Stimulated activated CD4-positive, alpha-beta T cell treated with anti-CD3 and anti-CD28 coated beads, Interleukin-1b, Interleukin-23, amount 100 ng/mL, for 24 hours (primary cell): Measurements from ENCODE around the gene CRISPLD2.

Source experiments
- DNase-seq, 4 experiments: peaks; one replicate each; pipeline ENCODE4 v3.0.0-alpha.2; 2020; ENCODE audit warnings: low read depth in 4 of 4, low spot score in 1 of 4

Gene CRISPLD2

GRCh38 chr16:84881702-84882521 is 62.1 kb downstream of the CRISPLD2 start:
- no peak for DNase-seq

GRCh38 chr16:84883301-84883700 is 63.5 kb downstream of the CRISPLD2 start:
- no peak for DNase-seq

- no peak for DNase-seq
Observed at GRCh38 chr16:84884246-84884595, 64.4 kb downstream of the CRISPLD2 start.

GRCh38 chr16:84884596-84885341 is 65.0 kb downstream of the CRISPLD2 start:
- DNase-seq = no peak

GRCh38 chr16:84885342-84885910 is 65.6 kb downstream of the CRISPLD2 start:
- no peak for DNase-seq

GRCh38 chr16:84886497-84887090 is 66.8 kb downstream of the CRISPLD2 start:
- DNase-seq = no peak

GRCh38 chr16:84887207-84887606 is 67.4 kb downstream of the CRISPLD2 start:
- no peak for DNase-seq

GRCh38 chr16:84888450-84888849 is 68.7 kb downstream of the CRISPLD2 start:
- DNase-seq = no peak

- no peak for DNase-seq
Observed at GRCh38 chr16:84889066-84889465, 69.3 kb downstream of the CRISPLD2 start.

GRCh38 chr16:84890427-84890826 is 70.6 kb downstream of the CRISPLD2 start:
- DNase-seq = no peak

- DNase-seq = no peak
Observed at GRCh38 chr16:84891149-84891795, 71.5 kb downstream of the CRISPLD2 start.

GRCh38 chr16:84892097-84892496 is 72.3 kb downstream of the CRISPLD2 start:
- no peak for DNase-seq

- DNase-seq = no peak
Observed at GRCh38 chr16:84893467-84893848, 73.7 kb downstream of the CRISPLD2 start.

GRCh38 chr16:84893849-84894599 is 74.2 kb downstream of the CRISPLD2 start:
- DNase-seq = no peak

- no peak for DNase-seq
Observed at GRCh38 chr16:84895016-84895415, 75.2 kb downstream of the CRISPLD2 start.

GRCh38 chr16:84896847-84897246 is 77.1 kb downstream of the CRISPLD2 start:
- DNase-seq = no peak

- no peak for DNase-seq
Observed at GRCh38 chr16:84897911-84898377, 78.2 kb downstream of the CRISPLD2 start.

- no peak for DNase-seq
Observed at GRCh38 chr16:84898447-84898846, 78.7 kb downstream of the CRISPLD2 start.

GRCh38 chr16:84899414-84899813 is 79.6 kb downstream of the CRISPLD2 start:
- DNase-seq = no peak

- no peak for DNase-seq
Observed at GRCh38 chr16:84905965-84906460, 86.2 kb downstream of the CRISPLD2 start.
